Adrenal gland (tissue), 12 donors: Measurements from ENCODE around the gene MED4. TPM values are rescaled to one million over a fixed set of nuclear protein-coding genes. Genes with fewer than 3 reads are reported as not detected.
A peak's percentile ranks its signal among the peaks of the same experiment; 100 is the strongest.

Experiments
- DNase-seq, 7 donors: peaks; one replicate each; pipeline ENCODE4 v3.0.0-alpha.2; 2019 to 2020
- H3K27ac ChIP-seq, 5 donors: fragments of 200-600 bp; sonication (generic) in 4 of 5; 1 replicate in 3 of 5; 2 replicates in 2 of 5; pipeline versions ENCODE4 v1.5.1 to v1.8.0; 2016 to 2020; ENCODE audit warnings: mild to moderate bottlenecking in 1 of 5
- H3K27me3 ChIP-seq: fragments of 200-600 bp; 2 replicates; pipeline ENCODE4 v1.8.0; 2021
- H3K36me3 ChIP-seq, 2 donors: fragments of 200-600 bp; replicated peaks in 1 of 2; 1 replicate in 1 of 2; 2 replicates in 1 of 2; pipeline versions ENCODE4 v1.5.1 to v1.8.0; 2018 to 2022
- H3K4me1 ChIP-seq, 2 donors: fragments of 200-600 bp; replicated peaks in 1 of 2; 1 replicate in 1 of 2; 2 replicates in 1 of 2; pipeline versions ENCODE4 v1.5.1 to v1.8.0; 2018 to 2021
- H3K4me3 ChIP-seq, 4 donors: fragments of 200-600 bp; sonication (generic) in 3 of 4; one replicate each; pipeline ENCODE4 v1.5.1; 2016 to 2018
- H3K9me3 ChIP-seq, 3 donors: fragments of 200-600 bp; sonication (generic) in 1 of 3; replicated peaks in 1 of 3; 1 replicate in 2 of 3; 2 replicates in 1 of 3; pipeline versions ENCODE4 v1.5.1 to v1.8.0; 2016 to 2021
- POLR2A ChIP-seq, 2 donors: fragments of 450-650 bp; IDR thresholded peaks; one replicate each; pipeline ENCODE4 v1.6.1; 2017; ENCODE audit warnings: antibody characterized with exemption in 2 of 2, mild to moderate bottlenecking in 2 of 2, moderate library complexity in 1 of 2
- WGBS, 4 donors: extraction: QIAGEN DNeasy Blood & Tissue Kit in 2 of 4; methylation state at CpG; one replicate each; pipeline versions ENCODE4 v1.1.5 to v1.1.7; 2013 to 2017; 5-methylcytosine and 5-hydroxymethylcytosine counted together
- intact Hi-C, 2 donors: fragments of 100-400 bp; cut with DNase I; formaldehyde crosslinking; loops; one replicate each; pipeline versions ENCODE4 v1.14.1 to v1.15.0; 2022 to 2023
- polyA plus RNA-seq, 3 donors: library from polyadenylated mRNA; stranded (reverse); fragments of 200-250 nt in 2 of 3; fragments of 350-450 nt in 1 of 3; fragmentation: Illumina TruSeq in 1 of 3; extraction: RNeasy Lipid Tissue Mini Kit (QIAGEN cat#74804) in 1 of 3; gene quantifications; one replicate each; pipeline ENCODE4 v1.2.3, GENCODE V29; 2013 to 2014
- total RNA-seq, 9 donors: library from RNA; depleted of rRNA in 4 of 9; stranded (reverse); fragments of >200 nt in 4 of 9; fragments of 120-200 nt in 1 of 9; fragmentation: NEBNext Ultra II Directional in 1 of 9; extraction: Animal tissue kit (Norgen Biotek cat#: 25700) in 1 of 9; gene quantifications; one replicate each; pipeline versions ENCODE4 v1.1.0 to v1.2.4, GENCODE V29; 2013 to 2023
- TF ChIP-seq, protein P1 (sequence below), 6 experiments: fragments of 450-650 bp in 4 of 6; fragments of 200-600 bp in 2 of 6; sonication (generic) in 1 of 6; IDR thresholded peaks; 1 replicate in 5 of 6; 2 replicates in 1 of 6; pipeline versions ENCODE4 v1.5.1 to v1.8.0; 2016 to 2021; ENCODE audit warnings: antibody characterized with exemption in 6 of 6, mild to moderate bottlenecking in 2 of 6, moderate library complexity in 1 of 6
- donor health status: healthy with polysubstance abuse.
- donor health status: Bipolar disorder and iron deficiency.
- donor health status: DM: yes; HTN: yes; CAD: no.
- donor health status: DM: no; HTN: no; CAD: no.
- donor health status: DM: no; HTN: no; CAD: no.
- donor health status: DM: yes; HTN: yes; CAD: no.

The MED4 gene
- total and polyA plus RNA-seq, 12 donors: 12.9 to 93.1 (median 36.7) TPM

- H3K27ac ChIP-seq: peak overlapping the region; percentile 22 to 88 (median 79)
- TF ChIP-seq, protein P1, sequence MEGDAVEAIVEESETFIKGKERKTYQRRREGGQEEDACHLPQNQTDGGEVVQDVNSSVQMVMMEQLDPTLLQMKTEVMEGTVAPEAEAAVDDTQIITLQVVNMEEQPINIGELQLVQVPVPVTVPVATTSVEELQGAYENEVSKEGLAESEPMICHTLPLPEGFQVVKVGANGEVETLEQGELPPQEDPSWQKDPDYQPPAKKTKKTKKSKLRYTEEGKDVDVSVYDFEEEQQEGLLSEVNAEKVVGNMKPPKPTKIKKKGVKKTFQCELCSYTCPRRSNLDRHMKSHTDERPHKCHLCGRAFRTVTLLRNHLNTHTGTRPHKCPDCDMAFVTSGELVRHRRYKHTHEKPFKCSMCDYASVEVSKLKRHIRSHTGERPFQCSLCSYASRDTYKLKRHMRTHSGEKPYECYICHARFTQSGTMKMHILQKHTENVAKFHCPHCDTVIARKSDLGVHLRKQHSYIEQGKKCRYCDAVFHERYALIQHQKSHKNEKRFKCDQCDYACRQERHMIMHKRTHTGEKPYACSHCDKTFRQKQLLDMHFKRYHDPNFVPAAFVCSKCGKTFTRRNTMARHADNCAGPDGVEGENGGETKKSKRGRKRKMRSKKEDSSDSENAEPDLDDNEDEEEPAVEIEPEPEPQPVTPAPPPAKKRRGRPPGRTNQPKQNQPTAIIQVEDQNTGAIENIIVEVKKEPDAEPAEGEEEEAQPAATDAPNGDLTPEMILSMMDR (IDR thresholded peaks at IDR 0.05): no peak
- TF ChIP-seq POLR2A (IDR thresholded peaks at IDR 0.05): no peak
- H3K4me3 ChIP-seq: peak overlapping the region in 1 of 4 donors; percentile 25
- no peaks in the 10 kb centered on the region for H3K36me3 ChIP-seq
- intact Hi-C loops: loop anchor here (10.0 kb wide), 3 partner anchors 109 to 449 kb away; partner anchors contain the start of genes ITM2B (in 1 of the 2) and RB1 (in 1 of the 2)
- peak in 6 of 7 donors; percentile 42 to 74 (median 57) for DNase-seq
- H3K4me1 ChIP-seq: peaks cover 4 to 22% of the 10 kb centered on the region in 2 donors
- no peaks in the 10 kb centered on the region for H3K27me3 ChIP-seq
- 17 to 27% (median 23%) methylated on average over 7 of the region's 7 CpGs for WGBS, 4 donors
- H3K9me3 ChIP-seq: no peaks in the 10 kb centered on the region
These were observed 30.9 kb upstream of the MED4 start for GRCh38 chr13:48125794-48126228.

- 68 to 75% (median 72%) methylated on average over 8 of the region's 8 CpGs for WGBS, 4 donors
- no peak overlapping the region for H3K4me3 ChIP-seq
- peak overlapping the region in 2 of 5 donors; percentile 39 to 46 for H3K27ac ChIP-seq
- no peaks in the 10 kb centered on the region for H3K36me3 ChIP-seq
- intact Hi-C loops: loop anchor here (10.0 kb wide), 3 partner anchors 111 to 451 kb away; partner anchors contain the start of genes ITM2B (in 1 of the 2) and RB1 (in 1 of the 2)
- H3K27me3 ChIP-seq: no peaks in the 10 kb centered on the region
- H3K4me1 ChIP-seq: peaks cover 4 to 22% of the 10 kb centered on the region in 2 donors
- H3K9me3 ChIP-seq: no peaks in the 10 kb centered on the region
- TF ChIP-seq POLR2A (IDR thresholded peaks at IDR 0.05): no peak
- TF ChIP-seq, protein P1 (IDR thresholded peaks at IDR 0.05): no peak
- DNase-seq: peak in 2 of 7 donors; percentile 15 to 30
These were observed 28.9 kb upstream of the MED4 start for GRCh38 chr13:48123812-48124211.

GRCh38 chr13:48121733-48122132, 26.8 kb upstream of the MED4 start:
- no peaks in the 10 kb centered on the region for H3K36me3 ChIP-seq
- TF ChIP-seq, protein P1 (IDR thresholded peaks at IDR 0.05): no peak
- TF ChIP-seq POLR2A (IDR thresholded peaks at IDR 0.05): no peak
- H3K9me3 ChIP-seq: no peaks in the 10 kb centered on the region
- no peaks in the 10 kb centered on the region for H3K27me3 ChIP-seq
- peaks cover 4 to 13% of the 10 kb centered on the region in 2 donors for H3K4me1 ChIP-seq
- no peak overlapping the region for H3K27ac ChIP-seq
- no peak overlapping the region for H3K4me3 ChIP-seq
- WGBS, 4 donors: 89 to 96% (median 93%) methylated on average over 4 of the region's 4 CpGs
- intact Hi-C loops: loop anchor here (10.0 kb wide), 3 partner anchors 113 to 453 kb away; partner anchors contain the start of genes ITM2B (in 1 of the 2) and RB1 (in 1 of the 2)
- DNase-seq: no peak

DNA sequence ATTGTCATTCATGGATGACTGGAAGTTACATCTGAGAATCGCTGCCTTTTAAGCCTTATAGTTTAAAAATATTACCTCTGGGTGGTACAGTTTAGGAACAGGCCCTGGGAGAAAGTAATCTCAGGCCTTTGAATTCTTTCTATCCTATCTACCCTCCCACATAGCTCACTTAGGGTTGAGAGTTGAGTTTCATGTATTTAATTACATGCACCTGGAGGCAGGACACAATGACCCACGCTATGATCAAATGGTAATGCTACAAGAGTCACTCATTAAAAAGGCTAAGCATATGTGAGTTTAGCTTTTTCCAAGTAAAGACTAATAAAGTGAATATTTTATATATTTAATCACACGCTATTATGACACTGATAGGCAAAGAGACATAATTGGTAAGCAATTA, 25.3 kb upstream of the MED4 start:
- WGBS, 4 donors: 90 to 95% (median 92%) methylated on average over 3 of the region's 3 CpGs

More for the DNA sequence above, 25.3 kb upstream of the MED4 start:
- H3K9me3 ChIP-seq: no peaks in the 10 kb centered on the region
- intact Hi-C loops: loop anchor here (10.0 kb wide), 3 partner anchors 115 to 455 kb away; partner anchors contain the start of genes ITM2B (in 1 of the 2) and RB1 (in 1 of the 2)
- peaks cover 0 to 6% of the 10 kb centered on the region in 2 donors for H3K4me1 ChIP-seq
- no peak for DNase-seq
- no peak overlapping the region for H3K4me3 ChIP-seq
- H3K27ac ChIP-seq: no peak overlapping the region
- TF ChIP-seq, protein P1 (IDR thresholded peaks at IDR 0.05): no peak
- no peak for TF ChIP-seq POLR2A (IDR thresholded peaks at IDR 0.05)
- no peaks in the 10 kb centered on the region for H3K27me3 ChIP-seq
- no peaks in the 10 kb centered on the region for H3K36me3 ChIP-seq
